IMR-90 (cell line): ENCODE measurements around the gene SUCLA2. TPM values are rescaled to one million over a fixed set of nuclear protein-coding genes. Genes with fewer than 3 reads are reported as not detected.
"Not testable (repeated sequence)": the region's sequence is repeated elsewhere in the genome, so short reads cannot be mapped to it uniquely, and the experiment has no call there.

Experiments
- ATAC-seq: fragments of 200-7000 bp; cut with Tn5 transposase; 2 replicates; pipeline ENCODE4 v1.9.1; 2020; ENCODE audit warnings: low read depth, mild to moderate bottlenecking, moderate library complexity
- BruUV-seq: library from RNA; stranded (reverse); fragments of 400-500 nt; replicated peaks from 2 replicates; lab custom pipeline; 2021; lab: Mats Ljungman, UMichigan
- CTCF ChIA-PET: fragments of 300-600 bp; formaldehyde crosslinking; extraction: SDS; loops from one replicate; lab custom pipeline; 2021; ENCODE audit warnings: antibody characterized with exemption; lab: Yijun Ruan, JAX
- POLR2A ChIA-PET: fragments of 300-600 bp; sonication (Branson Sonifier 250); formaldehyde crosslinking; loops from one replicate; lab custom pipeline; 2022; ENCODE audit warnings: antibody characterized with exemption; ENCODE audit not compliant: unreplicated experiment; lab: Charles Lee
- DNase-seq: peaks from one replicate; pipeline ENCODE4 v3.0.0; 2013
- H2AFZ ChIP-seq: replicated peaks from 2 replicates; pipeline ENCODE3; 2013; ENCODE audit warnings: low read length, mild to moderate bottlenecking; ENCODE audit not compliant: poor library complexity
- H2AK5ac ChIP-seq: 2 replicates; pipeline ENCODE4 v1.6.1; 2013; ENCODE audit warnings: low read depth, low read length, inconsistent platforms
- H2AK9ac ChIP-seq: replicated peaks from 2 replicates; pipeline ENCODE3; 2013; ENCODE audit warnings: mild to moderate bottlenecking, low read depth, low read length, moderate library complexity; ENCODE audit not compliant: poor library complexity
- H2BK120ac ChIP-seq: 2 replicates; pipeline ENCODE4 v1.6.1; 2013; ENCODE audit warnings: low read depth, low read length, inconsistent platforms
- H2BK15ac ChIP-seq: 3 replicates; pipeline ENCODE4 v1.6.1; 2013; ENCODE audit warnings: low read depth, low read length, inconsistent platforms
- H2BK20ac ChIP-seq: 2 replicates; pipeline ENCODE4 v1.6.1; 2013; ENCODE audit warnings: low read depth, mild to moderate bottlenecking, inconsistent platforms, low read length, moderate library complexity
- H2BK5ac ChIP-seq: 2 replicates; pipeline ENCODE4 v1.6.1; 2013; ENCODE audit warnings: mild to moderate bottlenecking, low read depth, low read length, inconsistent platforms; ENCODE audit not compliant: poor library complexity, severe bottlenecking
- H3K14ac ChIP-seq: replicated peaks from 2 replicates; pipeline ENCODE4 v1.6.1; 2013; ENCODE audit warnings: low read depth, low read length, inconsistent platforms
- H3K18ac ChIP-seq: 2 replicates; pipeline ENCODE4 v1.6.1; 2013; ENCODE audit warnings: low read depth, low read length, control low read depth
- H3K23ac ChIP-seq: 2 replicates; pipeline ENCODE4 v1.6.1; 2013; ENCODE audit warnings: low read depth, low read length, inconsistent platforms
- H3K27ac ChIP-seq: 2 replicates; pipeline ENCODE4 v1.5.1; 2013; ENCODE audit warnings: mild to moderate bottlenecking, control low read depth, low read length; ENCODE audit not compliant: insufficient read depth
- H3K27me3 ChIP-seq: 2 replicates; pipeline ENCODE4 v1.6.1; 2013; ENCODE audit warnings: low read length; ENCODE audit not compliant: control insufficient read depth, insufficient read depth
- H3K36me3 ChIP-seq: 2 replicates; pipeline ENCODE4 v1.6.1; 2013; ENCODE audit warnings: low read length, mixed read lengths; ENCODE audit not compliant: control insufficient read depth, insufficient read depth
- H3K4ac ChIP-seq: 2 replicates; pipeline ENCODE4 v1.6.1; 2013; ENCODE audit warnings: low read depth, low read length, inconsistent platforms
- H3K4me1 ChIP-seq: 2 replicates; pipeline ENCODE4 v1.6.1; 2013; ENCODE audit warnings: low read length, mixed read lengths; ENCODE audit not compliant: control insufficient read depth, insufficient read depth
- H3K4me2 ChIP-seq: 2 replicates; pipeline ENCODE4 v1.6.1; 2013; ENCODE audit warnings: low read depth, mild to moderate bottlenecking, control low read depth, low read length, moderate library complexity
- H3K4me3 ChIP-seq: 2 replicates; pipeline ENCODE4 v1.5.1; 2013; ENCODE audit warnings: low read depth, mild to moderate bottlenecking, control low read depth, low read length, moderate library complexity; ENCODE audit not compliant: insufficient read depth
- H3K56ac ChIP-seq: 2 replicates; pipeline ENCODE4 v1.6.1; 2013; ENCODE audit warnings: low read length, inconsistent platforms; ENCODE audit not compliant: insufficient read depth; ENCODE audit errors: extremely low read depth
- H3K79me1 ChIP-seq, 2 experiments: 2 replicates each; pipeline ENCODE4 v1.6.1; 2013; ENCODE audit warnings: low read length in 2 of 2, inconsistent platforms in 1 of 2, low read depth in 1 of 2
- H3K9ac ChIP-seq: 2 replicates; pipeline ENCODE4 v1.6.1; 2013; ENCODE audit warnings: low read depth, low read length, control low read depth
- H3K9me1 ChIP-seq: 2 replicates; pipeline ENCODE4 v1.6.1; 2013; ENCODE audit warnings: low read length, inconsistent platforms; ENCODE audit not compliant: insufficient read depth
- H3K9me3 ChIP-seq: 2 replicates; pipeline ENCODE4 v1.6.1; 2013; ENCODE audit warnings: low read length; ENCODE audit not compliant: control insufficient read depth, insufficient read depth
- H4K20me1 ChIP-seq: 2 replicates; pipeline ENCODE4 v1.6.1; 2013; ENCODE audit warnings: low read length, inconsistent platforms; ENCODE audit not compliant: insufficient read depth
- H4K5ac ChIP-seq: 2 replicates; pipeline ENCODE4 v1.6.1; 2013; ENCODE audit warnings: mild to moderate bottlenecking, low read depth, low read length, control low read depth
- H4K8ac ChIP-seq, 2 experiments: 2 replicates each; pipeline ENCODE4 v1.6.1; 2013; ENCODE audit warnings: low read depth in 2 of 2, low read length in 2 of 2, control low read depth in 1 of 2, inconsistent platforms in 1 of 2
- H4K91ac ChIP-seq: 2 replicates; pipeline ENCODE4 v1.6.1; 2013; ENCODE audit warnings: low read depth, low read length, inconsistent platforms; ENCODE audit not compliant: insufficient read depth
- CEBPB ChIP-seq: IDR thresholded peaks from 2 replicates; pipeline ENCODE4 v1.6.1; 2012; ENCODE audit warnings: low read depth, low read length, improper control_type of control experiment
- RFX5 ChIP-seq: IDR thresholded peaks from 2 replicates; pipeline ENCODE4 v1.8.0; 2012; ENCODE audit warnings: low read depth, mild to moderate bottlenecking, low read length, moderate library complexity
- WGBS, 2 experiments: methylation state at CpG; one replicate each; pipeline versions ENCODE4 v1.1.5 to v1.1.7; 2013; ENCODE audit warnings: missing lambda C conversion rate in 2 of 2; ENCODE audit not compliant: insufficient read length in 1 of 2; ENCODE audit errors: extremely low coverage in 2 of 2; 5-methylcytosine and 5-hydroxymethylcytosine counted together
- dilution Hi-C: fragments of 300-500 bp; cut with HindIII; formaldehyde crosslinking; loops from one replicate; pipeline ENCODE4 v1.14.3; 2018; ENCODE audit warnings: low sequenced_read_pairs; ENCODE audit not compliant: unreplicated experiment
- in situ Hi-C: fragments of 300-500 bp; cut with MboI; formaldehyde crosslinking; loops from 3 replicates; pipeline ENCODE4 v1.14.3; 2019; ENCODE audit warnings: low sequenced_read_pairs, inconsistent platforms, mixed read lengths
- intact Hi-C: fragments of 100-400 bp; cut with micrococcal nuclease; formaldehyde crosslinking; loops from 2 replicates; pipeline ENCODE4 v1.10.0; 2022
- polyA plus RNA-seq, 3 experiments: library from polyadenylated mRNA; depleted of rRNA; stranded (reverse); fragments of >200 nt; gene quantifications; 2 replicates each; pipeline ENCODE4 v1.2.3, GENCODE V29; 2012; ENCODE audit warnings: low replicate concordance in 1 of 3
- total RNA-seq: library from RNA; depleted of rRNA; stranded (reverse); fragments of >200 nt; gene quantifications from 2 replicates; pipeline ENCODE4 v1.2.3, GENCODE V29; 2012

The SUCLA2 gene
- total and polyA plus RNA-seq, 2 of the 4 experiments (the other 2 are of a cell fraction) = 31.5 to 36.1 TPM

GRCh38 chr13:47945738-47946137 lies 55.3 kb downstream of the SUCLA2 start:
- in situ Hi-C loops = no loop called here

GRCh38 chr13:47945146-47945545 lies 55.9 kb downstream of the SUCLA2 start:
- H4K20me1 ChIP-seq, H3K4me3 ChIP-seq, H3K79me1 ChIP-seq, H4K5ac ChIP-seq, H3K18ac ChIP-seq, H3K14ac ChIP-seq, H3K9me1 ChIP-seq, H2AK5ac ChIP-seq, dilution Hi-C loops, H3K56ac ChIP-seq, H2AFZ ChIP-seq, H2BK5ac ChIP-seq, in situ Hi-C loops, H3K23ac ChIP-seq, H3K4me1 ChIP-seq, BruUV-seq, ATAC-seq, H3K27ac ChIP-seq, H2BK120ac ChIP-seq, H3K9me3 ChIP-seq, H3K4ac ChIP-seq, H3K4me2 ChIP-seq, H4K8ac ChIP-seq, H2BK20ac ChIP-seq, H2BK15ac ChIP-seq, H3K27me3 ChIP-seq, POLR2A ChIA-PET, H3K9ac ChIP-seq, intact Hi-C loops, DNase-seq, H4K91ac ChIP-seq, H2AK9ac ChIP-seq: not testable (repeated sequence)
- WGBS, 2 experiments = 100% methylated on average over 1 of the region's 4 CpGs; no CpG with 5 or more reads in 1 of the 2 experiments
- CTCF ChIA-PET = interaction anchor here (0.8 kb wide), 1 partner anchor 823 kb away, joined by 4 read pairs; no protein-coding TSS in a partner anchor
- H3K36me3 ChIP-seq = peaks cover 11% of the 10 kb centered on the region

More at GRCh38 chr13:47945738-47946137, 55.3 kb downstream of the SUCLA2 start:
- ChIA-PET POLR2A (interaction anchor here (0.6 kb wide), 1 partner anchor 55 kb away, joined by 7 read pairs; the partner anchor contains the start of gene SUCLA2), CTCF (interaction anchor here (0.8 kb wide), 1 partner anchor 824 kb away, joined by 4 read pairs; no protein-coding TSS in a partner anchor)
- Histone ChIP-seq H3K56ac (0 out of 2 replicates have a peak overlapping the region, but pooled peaks have one; percentile 13), H4K91ac (no peak overlapping the region), H3K9me1 (peaks cover 2% of the 10 kb centered on the region; the same call in 1 of the 2 replicates), H3K18ac (no peak overlapping the region), H3K9ac (no peak overlapping the region), H3K27me3 (no peaks in the 10 kb centered on the region), H2AFZ (no peak overlapping the region), H2BK5ac (peak overlapping the region; percentile 50), H3K4me1 (no peaks in the 10 kb centered on the region), H2AK5ac (no peak overlapping the region), H3K9me3 (no peaks in the 10 kb centered on the region), H3K36me3 (peaks cover 11% of the 10 kb centered on the region), H3K4me2 (no peak overlapping the region), H3K23ac (no peak overlapping the region), H3K14ac (no peak overlapping the region), H3K27ac (no peak overlapping the region), H4K5ac (no peak overlapping the region), H3K4ac (no peak overlapping the region), H3K79me1 (no peaks in the 10 kb centered on the region; a peak in 1 of 4 replicates), H4K8ac (peak overlapping the region in 1 of 2 experiments; percentile 24; a peak in 1 of 4 replicates), H2BK20ac (no peak overlapping the region), H2BK15ac (no peak overlapping the region), H2BK120ac (no peak overlapping the region), H4K20me1 (no peaks in the 10 kb centered on the region), H2AK9ac (no peak overlapping the region), H3K4me3 (no peak overlapping the region)
- dilution Hi-C loops = no loop called here
- intact Hi-C loops = no loop called here
- TF ChIP-seq RFX5 (no peak), CEBPB (peak; percentile 81)
- DNase-seq (peak; percentile 76), ATAC-seq (peak; percentile 87)
- WGBS, 2 experiments = 80% methylated on average over 1 of the region's 2 CpGs; no CpG with 5 or more reads in 1 of the 2 experiments
- BruUV-seq = no TSS peak
